ENCODE data around the gene C20orf144. TPM values are rescaled to one million over a fixed set of nuclear protein-coding genes. Genes with fewer than 3 reads are reported as not detected.

Gene C20orf144
- total RNA-seq, 1 donor from 2014 or later: 0.23 TPM

- no peak for ATAC-seq
Observed at GRCh38 chr20:33676121-33676520, 14.0 kb downstream of the C20orf144 start.

GRCh38 chr20:33676652-33677645, 14.8 kb downstream of the C20orf144 start:
- no peak for ATAC-seq
- H3K4me1 ChIP-seq: peaks cover 26% of the 10 kb centered on the region
- H3K4me3 ChIP-seq: no peak overlapping the region
- H3K27ac ChIP-seq: no peak overlapping the region
- no peaks in the 10 kb centered on the region for H3K36me3 ChIP-seq
- no peaks in the 10 kb centered on the region for H3K27me3 ChIP-seq
- H3K9me3 ChIP-seq: no peaks in the 10 kb centered on the region
- TF ChIP-seq CTCF (IDR thresholded peaks at IDR 0.05): no peak
- no peak for DNase-seq
- intact Hi-C loops (cut with DNase I): no loop called here

More at GRCh38 chr20:33676121-33676520, 14.0 kb downstream of the C20orf144 start:
- Histone ChIP-seq H3K4me3 (no peak overlapping the region), H3K9me3 (no peaks in the 10 kb centered on the region), H3K27ac (peak overlapping the region; percentile 80), H3K4me1 (peaks cover 26% of the 10 kb centered on the region), H3K27me3 (no peaks in the 10 kb centered on the region), H3K36me3 (peaks cover 4% of the 10 kb centered on the region)
- intact Hi-C loops (cut with DNase I): no loop called here
- TF ChIP-seq CTCF (IDR thresholded peaks at IDR 0.05): no peak
- no peak for DNase-seq

GRCh38 chr20:33677991-33678702, 16.0 kb downstream of the C20orf144 start:
- Histone ChIP-seq H3K36me3 (no peaks in the 10 kb centered on the region), H3K27me3 (no peaks in the 10 kb centered on the region), H3K4me3 (no peak overlapping the region), H3K9me3 (no peaks in the 10 kb centered on the region), H3K27ac (no peak overlapping the region), H3K4me1 (peaks cover 23% of the 10 kb centered on the region)
- intact Hi-C loops (cut with DNase I): no loop called here
- no peak for TF ChIP-seq CTCF (IDR thresholded peaks at IDR 0.05)
- ATAC-seq (no peak), DNase-seq (no peak)

GRCh38 chr20:33679758-33680485, 17.8 kb downstream of the C20orf144 start:
- TF ChIP-seq CTCF (IDR thresholded peaks at IDR 0.05): no peak
- intact Hi-C loops (cut with DNase I): no loop called here
- no peaks in the 10 kb centered on the region for H3K9me3 ChIP-seq
- H3K36me3 ChIP-seq: no peaks in the 10 kb centered on the region
- no peak overlapping the region for H3K4me3 ChIP-seq
- no peak for DNase-seq
- no peak overlapping the region for H3K27ac ChIP-seq
- H3K4me1 ChIP-seq: peaks cover 14% of the 10 kb centered on the region
- H3K27me3 ChIP-seq: no peaks in the 10 kb centered on the region
- ATAC-seq: no peak

- no peak for DNase-seq
- TF ChIP-seq CTCF (IDR thresholded peaks at IDR 0.05): no peak
- ATAC-seq: no peak
- H3K27ac ChIP-seq: no peak overlapping the region
- peaks cover 14% of the 10 kb centered on the region for H3K4me1 ChIP-seq
- no peaks in the 10 kb centered on the region for H3K27me3 ChIP-seq
- intact Hi-C loops (cut with DNase I): no loop called here
- no peak overlapping the region for H3K4me3 ChIP-seq
- H3K36me3 ChIP-seq: no peaks in the 10 kb centered on the region
- no peaks in the 10 kb centered on the region for H3K9me3 ChIP-seq
Observed at GRCh38 chr20:33680686-33681085, 18.6 kb downstream of the C20orf144 start.
